ENCODE measurements around the gene RBM20.

Gene RBM20

GRCh38 chr10:110841767-110842267 lies 197.7 kb downstream of the RBM20 start:
- peak overlapping the region; percentile 48 for H3K4me3 ChIP-seq (ENCODE audit: low read depth, low read length)
- DNase-seq (ENCODE audit: low read depth) = peak; percentile 91
- TF ChIP-seq CTCF (IDR thresholded peaks at IDR 0.05; ENCODE audit: low read depth, low read length, missing control alignments) = no peak

GRCh38 chr10:110842326-110842904 lies 198.3 kb downstream of the RBM20 start:
- peak overlapping the region; percentile 48 for H3K4me3 ChIP-seq (ENCODE audit: low read depth, low read length)
- no peak for DNase-seq (ENCODE audit: low read depth)
- no peak for TF ChIP-seq CTCF (IDR thresholded peaks at IDR 0.05; ENCODE audit: low read depth, low read length, missing control alignments)

GRCh38 chr10:110843031-110843430 lies 198.9 kb downstream of the RBM20 start:
- peak; percentile 95 for DNase-seq (ENCODE audit: low read depth)
- no peak for TF ChIP-seq CTCF (IDR thresholded peaks at IDR 0.05; ENCODE audit: low read depth, low read length, missing control alignments)
- peak overlapping the region; percentile 48; the same call in 1 of the 2 replicates for H3K4me3 ChIP-seq (ENCODE audit: low read depth, low read length)

GRCh38 chr10:110843796-110844616 lies 199.9 kb downstream of the RBM20 start:
- TF ChIP-seq CTCF (IDR thresholded peaks at IDR 0.05; ENCODE audit: low read depth, low read length, missing control alignments) = no peak
- H3K4me3 ChIP-seq (ENCODE audit: low read depth, low read length) = no peak overlapping the region
- no peak for DNase-seq (ENCODE audit: low read depth)

- DNase-seq (ENCODE audit: low read depth) = no peak
- no peak for TF ChIP-seq CTCF (IDR thresholded peaks at IDR 0.05; ENCODE audit: low read depth, low read length, missing control alignments)
- no peak overlapping the region for H3K4me3 ChIP-seq (ENCODE audit: low read depth, low read length)
Measured at GRCh38 chr10:110844617-110844881, 200.4 kb downstream of the RBM20 start.

GRCh38 chr10:110845192-110845755 lies 201.1 kb downstream of the RBM20 start:
- no peak for TF ChIP-seq CTCF (IDR thresholded peaks at IDR 0.05; ENCODE audit: low read depth, low read length, missing control alignments)

More at GRCh38 chr10:110845192-110845755, 201.1 kb downstream of the RBM20 start:
- DNase-seq (ENCODE audit: low read depth) = no peak
- no peak overlapping the region for H3K4me3 ChIP-seq (ENCODE audit: low read depth, low read length)

Measured in GM12864 (cell line).